Stimulated activated CD4-positive, alpha-beta T cell treated with anti-CD3 and anti-CD28 coated beads, Interleukin-15, amount 100 ng/mL, for 48 hours (primary cell): ENCODE results near the gene GNAQ.
"Not testable (repeated sequence)": the region's sequence is repeated elsewhere in the genome, so short reads cannot be mapped to it uniquely, and the experiment has no call there.

Experiments used
- DNase-seq, 2 donors: peaks; one replicate each; pipeline ENCODE4 v3.0.0-alpha.2; 2020; ENCODE audit warnings: low read depth in 2 of 2

Gene GNAQ

DNA sequence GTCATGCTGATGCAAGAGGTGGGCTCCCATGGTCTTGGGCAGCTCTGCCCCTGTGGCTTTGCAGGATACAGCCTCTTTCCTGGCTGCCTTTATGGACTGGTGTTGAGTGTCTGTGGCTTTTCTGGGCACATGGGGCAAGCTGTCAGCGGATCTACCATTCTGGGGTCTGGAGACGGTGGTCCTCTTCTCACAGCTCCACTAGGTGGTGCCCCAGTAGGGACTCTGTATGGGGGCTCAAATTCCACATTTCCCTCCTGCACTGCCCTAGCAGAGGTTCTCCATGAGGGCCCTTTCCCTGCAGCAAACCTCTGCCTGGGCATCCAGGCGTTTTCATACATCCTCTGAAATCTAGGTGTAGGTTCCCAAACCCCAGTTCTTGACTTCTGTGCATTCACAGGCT, 340.9 kb downstream of the GNAQ start:
- DNase-seq: not testable (repeated sequence)

DNA sequence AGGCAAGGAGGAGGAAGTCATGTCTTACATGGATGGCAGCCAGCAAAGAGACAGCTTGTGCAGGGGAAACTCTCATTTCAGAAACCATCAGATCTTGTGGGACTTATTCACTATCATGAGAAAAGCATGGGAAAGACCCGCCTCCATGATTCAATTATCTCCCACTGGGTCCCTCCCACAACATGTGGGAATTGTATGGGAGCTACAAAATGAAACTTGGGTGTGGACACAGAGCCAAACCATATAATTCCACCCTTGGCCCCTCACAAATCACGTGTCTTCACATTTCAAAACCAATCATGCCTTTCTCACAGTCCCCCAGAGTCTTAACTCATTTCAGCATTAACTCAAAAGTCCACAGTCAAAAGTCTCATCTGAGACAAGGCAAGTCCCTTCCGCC, 341.5 kb downstream of the GNAQ start:
- DNase-seq: not testable (repeated sequence)

DNA sequence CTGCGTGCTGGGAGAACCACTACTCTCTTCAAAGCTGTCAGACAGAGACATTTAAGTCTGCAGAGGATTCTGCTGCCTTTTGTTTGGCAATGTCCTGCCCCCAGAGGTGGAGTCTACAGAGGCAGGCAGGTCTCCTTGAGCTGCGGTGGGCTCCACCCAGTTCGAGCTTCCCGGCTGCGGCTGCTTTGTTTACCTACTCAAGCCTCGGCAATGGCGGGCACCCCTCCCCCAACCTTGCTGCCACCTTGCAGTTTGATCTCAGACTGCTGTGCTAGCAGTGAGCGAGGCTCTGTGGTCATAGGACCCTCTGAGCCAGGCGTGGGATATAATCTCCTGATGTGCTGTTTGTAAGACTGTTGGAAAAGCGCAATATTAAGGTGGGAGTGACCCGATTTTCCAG, 343.9 kb downstream of the GNAQ start:
- DNase-seq: not testable (repeated sequence)

DNA sequence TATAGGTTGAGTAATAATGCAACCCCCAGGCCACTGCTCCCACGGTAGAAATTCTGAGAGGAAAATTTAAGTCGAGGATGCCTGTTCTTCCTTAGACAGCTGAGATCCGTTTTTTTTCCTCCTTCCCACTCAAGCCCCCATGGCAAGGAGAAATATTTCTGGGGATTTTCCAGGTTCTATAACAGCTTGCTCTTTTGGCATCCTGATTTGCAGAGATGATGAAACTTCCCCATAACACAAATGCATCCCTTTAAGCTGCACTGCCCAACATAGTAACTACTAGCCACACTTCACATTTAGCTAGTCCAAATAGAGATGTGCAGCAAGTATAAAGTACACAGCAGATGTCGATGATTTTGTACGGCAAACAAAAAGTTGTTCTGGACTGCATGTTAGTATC, 351.0 kb downstream of the GNAQ start:
- DNase-seq: no peak

DNA sequence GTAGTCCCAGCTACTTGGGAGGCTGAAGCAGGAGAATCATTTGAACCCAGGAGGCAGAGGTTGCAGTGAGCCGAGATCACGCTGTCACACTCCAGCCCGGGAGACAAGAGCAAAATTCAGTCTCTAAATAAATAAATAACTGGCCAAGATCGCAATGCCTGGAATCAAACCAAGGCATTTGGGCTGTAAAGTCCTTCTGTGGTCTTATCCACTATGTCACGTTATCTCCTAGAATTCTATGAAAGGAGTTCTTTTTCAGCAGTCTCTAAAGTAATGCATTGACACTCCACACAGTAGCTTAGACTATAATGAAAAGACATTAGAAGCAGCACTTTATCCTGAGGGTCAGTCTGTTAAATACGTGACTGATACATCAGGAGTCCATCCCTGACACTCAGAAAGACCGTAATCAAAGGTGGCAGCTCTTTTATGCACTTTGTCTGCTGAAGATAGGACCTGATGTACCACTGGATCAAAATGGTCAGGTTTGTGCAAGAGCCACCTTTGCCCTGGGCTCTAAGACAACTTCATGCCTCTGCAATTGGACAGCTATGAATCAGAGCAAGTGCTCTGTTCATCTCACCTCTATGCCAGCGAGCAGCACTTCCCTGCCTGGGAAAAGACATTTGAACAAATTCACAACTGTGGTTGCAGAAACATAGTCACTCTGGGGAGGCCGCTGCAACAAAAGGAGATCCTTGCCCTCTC, 351.8 kb downstream of the GNAQ start:
- no peak for DNase-seq

DNA sequence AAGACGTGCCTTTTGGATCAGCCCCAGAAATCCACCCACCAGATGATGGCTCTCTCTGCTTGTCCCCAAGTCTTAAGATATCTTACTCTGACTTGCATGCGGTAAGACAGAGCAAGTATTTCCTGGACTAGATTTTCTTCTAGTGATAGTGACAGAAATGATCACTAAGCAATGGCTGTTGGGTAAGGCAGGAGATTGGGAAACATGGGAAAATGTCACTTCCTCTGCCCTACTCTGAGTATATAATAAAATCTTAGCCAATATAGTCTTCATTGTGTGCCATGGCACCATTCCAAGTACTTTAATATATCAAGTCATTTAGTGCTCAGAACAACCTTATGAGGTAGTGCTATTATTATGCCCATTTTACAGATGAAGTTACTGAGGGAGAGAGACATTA, 352.5 kb downstream of the GNAQ start:
- DNase-seq: no peak

DNA sequence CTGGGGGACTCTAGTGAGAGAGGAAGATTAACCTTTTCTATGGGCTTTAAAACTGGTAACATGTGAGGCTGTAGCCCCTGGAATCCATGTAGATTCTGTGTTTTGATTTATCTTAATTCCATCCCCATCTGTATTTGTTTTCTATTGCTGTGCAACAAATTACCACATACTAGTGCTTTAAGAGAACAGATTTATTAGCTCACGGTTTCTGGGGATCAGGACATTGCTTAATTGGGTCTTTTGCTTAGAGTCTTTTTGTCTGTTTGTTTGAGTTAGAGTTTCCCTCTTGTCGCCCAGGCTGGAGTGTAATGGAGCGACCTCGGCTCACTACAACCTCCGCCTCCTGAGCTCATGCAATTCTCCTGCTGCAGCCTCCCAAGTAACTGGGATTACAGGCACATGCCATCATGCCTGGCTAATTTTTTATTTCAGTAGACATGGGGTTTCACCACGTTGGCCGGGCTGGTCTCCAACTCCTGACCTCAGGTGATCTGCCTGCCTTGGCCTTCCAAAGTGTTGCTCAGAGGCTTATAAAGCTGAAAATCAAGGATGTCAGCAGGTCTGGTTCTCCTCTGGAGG, 353.6 kb downstream of the GNAQ start:
- DNase-seq: no peak

DNA sequence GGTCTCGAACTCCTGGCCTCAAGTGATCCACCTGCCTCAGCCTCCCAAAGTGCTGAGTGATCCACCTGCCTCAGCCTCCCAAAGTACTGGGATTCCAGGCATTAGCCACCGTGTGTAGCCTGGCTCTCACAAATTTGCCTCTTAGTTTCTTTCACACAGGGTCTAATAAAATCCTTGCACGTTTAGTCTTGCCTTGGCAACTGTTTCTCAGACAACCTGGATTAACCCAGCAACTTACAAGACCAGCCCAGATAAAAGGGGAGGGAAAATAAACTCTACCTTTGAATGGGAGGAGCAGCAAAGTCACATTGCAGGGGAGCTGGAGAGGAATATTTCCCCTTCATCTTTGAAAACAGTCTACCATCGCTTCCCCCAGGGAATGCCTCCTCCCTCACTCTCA, 354.2 kb downstream of the GNAQ start:
- DNase-seq: no peak

DNA sequence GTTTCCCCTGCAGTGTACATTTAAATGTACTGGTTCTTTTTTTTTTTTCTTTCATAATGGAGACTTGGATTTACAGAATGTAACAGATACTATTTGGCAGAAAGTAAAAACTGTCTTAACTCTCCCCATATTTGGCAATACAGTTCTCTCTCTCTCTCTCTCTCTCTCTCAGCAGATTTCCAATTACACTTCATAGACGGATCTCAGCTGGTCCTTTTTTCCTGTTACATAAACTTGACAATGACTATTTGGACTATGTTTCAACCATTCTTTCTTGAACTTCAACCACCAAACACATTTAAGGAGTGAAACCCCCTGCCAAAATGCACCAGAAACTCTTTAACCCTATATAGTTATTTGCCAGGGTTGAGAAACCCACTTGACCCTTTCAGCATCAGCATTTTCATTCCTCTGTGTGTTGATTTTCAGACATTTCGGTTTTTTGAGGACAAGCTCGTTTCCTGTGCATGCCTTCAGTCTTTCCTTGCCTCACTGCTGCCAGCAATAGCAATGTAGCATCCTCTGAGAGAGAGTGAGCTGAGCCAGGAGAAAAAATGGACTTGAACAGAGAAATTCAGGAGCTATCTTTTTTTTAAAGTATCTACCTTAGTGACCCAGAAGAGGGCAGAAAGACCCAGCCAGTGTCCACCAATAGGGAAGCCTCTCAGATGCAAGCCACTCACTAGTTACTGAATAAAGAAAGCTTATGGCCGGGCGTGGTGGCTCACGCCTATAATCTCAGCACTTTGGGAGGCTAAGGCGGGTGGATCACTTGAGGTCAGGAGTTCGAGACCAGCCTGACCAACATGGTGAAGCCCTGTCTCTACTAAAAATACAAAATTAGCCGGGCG, 357.4 kb downstream of the GNAQ start:
- no peak for DNase-seq

DNA sequence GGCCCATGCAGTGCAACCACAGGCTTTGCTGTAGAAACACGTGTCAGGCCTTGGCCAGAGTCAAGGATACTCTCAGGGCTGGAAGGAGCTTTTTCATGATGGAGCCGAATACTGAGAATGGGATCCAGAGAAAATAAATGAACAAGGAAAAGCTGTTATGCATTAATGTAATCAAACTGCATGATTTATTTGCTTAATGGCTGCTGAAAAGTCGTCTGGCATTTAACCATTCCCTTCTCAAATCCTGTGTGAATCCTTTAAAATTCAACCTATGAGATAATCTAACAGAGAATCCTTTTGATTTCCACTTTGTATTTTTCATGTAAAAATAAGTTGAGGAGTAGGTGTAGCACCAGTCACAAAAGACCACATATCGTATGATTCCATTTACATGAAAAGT, 359.4 kb downstream of the GNAQ start:
- DNase-seq: no peak

DNA sequence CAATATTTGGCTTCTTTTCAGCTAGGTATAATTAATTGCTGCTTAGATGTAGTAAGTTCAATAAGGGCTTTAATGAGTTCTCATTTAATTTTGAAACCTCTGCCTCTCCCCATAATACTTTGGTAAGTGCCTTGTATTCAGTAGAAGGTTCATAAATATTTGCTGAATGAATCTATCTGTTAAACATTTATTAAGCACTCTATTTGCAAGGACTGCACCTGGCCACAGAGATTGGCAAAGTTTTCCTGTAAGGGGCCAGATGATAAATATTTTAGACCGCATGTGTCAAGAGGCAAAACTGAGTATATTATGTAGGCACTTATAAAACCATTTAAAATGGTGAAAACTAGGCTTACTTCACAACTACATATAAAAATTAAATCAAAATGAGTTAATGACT, 364.5 kb downstream of the GNAQ start:
- DNase-seq: no peak
